Measurements from ENCODE around the gene GET4.

- no peak for TF ChIP-seq GATA3 (IDR thresholded peaks at IDR 0.05; ENCODE audit: low read depth, low read length)
- TF ChIP-seq GATA2 (IDR thresholded peaks at IDR 0.05; ENCODE audit: low read depth, low read length), result no peak
Measured at GRCh38 chr7:891805-892204, 15.5 kb downstream of the GET4 start.

All from SH-SY5Y (cell line).